SK-N-SH (cell line): ENCODE results near the gene VENTX. TPM values are rescaled to one million over a fixed set of nuclear protein-coding genes. Genes with fewer than 3 reads are reported as not detected.
A peak's percentile ranks its signal among the peaks of the same experiment; 100 is the strongest.

Experiments
- CTCF ChIA-PET: fragments of 300-600, 350-600 bp; formaldehyde crosslinking; extraction: SDS; loops from one replicate; lab custom pipeline; 2021; lab: Yijun Ruan, JAX
- POLR2A ChIA-PET: fragments of 350-600 bp; sonication (Branson Sonifier 250); formaldehyde crosslinking; extraction: SDS; loops from one replicate; lab custom pipeline; 2020; ENCODE audit warnings: antibody characterized with exemption, inconsistent platforms; lab: Yijun Ruan, JAX
- DNase-seq: peaks from one replicate; pipeline ENCODE4 v3.0.0; 2012
- H2AFZ ChIP-seq: fragments of 200-600 bp; sonication (generic); 2 replicates; pipeline ENCODE4 v1.8.1; 2016; ENCODE audit warnings: antibody characterized with exemption, mild to moderate bottlenecking, low read depth
- H3F3A ChIP-seq: fragments of 200-600 bp; sonication (generic); replicated peaks from 2 replicates; pipeline ENCODE3; 2016; ENCODE audit warnings: antibody characterized with exemption, mild to moderate bottlenecking; ENCODE audit not compliant: insufficient read depth
- H3K27ac ChIP-seq, 2 experiments: fragments of 200-500 bp in 1 of 2; fragments of 200-600 bp in 1 of 2; sonication (Bioruptor generic) in 1 of 2; sonication (generic), shearing (Covaris generic) in 1 of 2; 2 replicates each; pipeline versions ENCODE4 v1.5.1 to v1.6.1; 2014 to 2016; ENCODE audit warnings: low read depth in 2 of 2, inconsistent platforms in 1 of 2, low read length in 1 of 2, mild to moderate bottlenecking in 1 of 2, mixed read lengths in 1 of 2
- H3K27me3 ChIP-seq: fragments of 200-600 bp; sonication (generic), shearing (Covaris generic); 2 replicates; pipeline ENCODE4 v1.6.1; 2016; ENCODE audit warnings: mixed run types; ENCODE audit not compliant: insufficient read depth
- H3K36me3 ChIP-seq, 2 experiments: fragments of 200-500 bp in 1 of 2; fragments of 200-600 bp in 1 of 2; sonication (Bioruptor generic) in 1 of 2; sonication (generic) in 1 of 2; replicated peaks in 1 of 2; 2 replicates each; pipeline versions ENCODE3 to v1.5.1; 2014 to 2016; ENCODE audit warnings: low read length in 1 of 2, mild to moderate bottlenecking in 1 of 2; ENCODE audit not compliant: insufficient read depth in 2 of 2, control insufficient read depth in 1 of 2
- H3K4me1 ChIP-seq, 2 experiments: fragments of 200-500 bp in 1 of 2; fragments of 200-600 bp in 1 of 2; sonication (Bioruptor generic) in 1 of 2; sonication (generic), shearing (Covaris generic) in 1 of 2; 2 replicates each; pipeline versions ENCODE4 v1.5.1 to v1.6.1; 2014 to 2016; ENCODE audit warnings: low read depth in 1 of 2, low read length in 1 of 2, mixed run types in 1 of 2; ENCODE audit not compliant: insufficient read depth in 2 of 2, control insufficient read depth in 1 of 2
- H3K4me2 ChIP-seq: fragments of 200-600 bp; sonication (generic), shearing (Covaris generic); 2 replicates; pipeline ENCODE4 v1.6.1; 2017; ENCODE audit warnings: mixed run types
- H3K4me3 ChIP-seq, 2 experiments: fragments of 200-500 bp in 1 of 2; fragments of 200-600 bp in 1 of 2; sonication (Bioruptor generic) in 1 of 2; sonication (generic), shearing (Covaris generic) in 1 of 2; 2 replicates each; pipeline versions ENCODE4 v1.5.1 to v1.8.1; 2014 to 2016; ENCODE audit warnings: low read depth in 2 of 2, inconsistent platforms in 1 of 2, low read length in 1 of 2, mild to moderate bottlenecking in 1 of 2, mixed read lengths in 1 of 2, moderate library complexity in 1 of 2
- H3K79me2 ChIP-seq: fragments of 200-600 bp; sonication (generic); 2 replicates; pipeline ENCODE4 v1.8.1; 2017; ENCODE audit warnings: mild to moderate bottlenecking; ENCODE audit not compliant: insufficient read depth
- H3K9ac ChIP-seq: fragments of 200-600 bp; sonication (generic); 2 replicates; pipeline ENCODE4 v1.6.1; 2017; ENCODE audit warnings: mixed run types
- H3K9me2 ChIP-seq: fragments of 200-600 bp; sonication (generic); 2 replicates; pipeline ENCODE4 v1.6.1; 2017; ENCODE audit warnings: mixed run types
- H3K9me3 ChIP-seq: fragments of 200-600 bp; sonication (generic); 2 replicates; pipeline ENCODE4 v1.6.1; 2017; ENCODE audit warnings: mixed run types, mild to moderate bottlenecking, moderate library complexity
- H4K20me1 ChIP-seq: fragments of 200-600 bp; sonication (generic); 2 replicates; pipeline ENCODE4 v1.6.1; 2017; ENCODE audit warnings: mild to moderate bottlenecking, mixed run types; ENCODE audit not compliant: insufficient read depth
- FOSL2 ChIP-seq: IDR thresholded peaks from 2 replicates; pipeline ENCODE4 v1.4.0; 2012; ENCODE audit warnings: low read depth, mild to moderate bottlenecking, moderate library complexity, borderline replicate concordance
- FOXJ3 ChIP-seq: sonication (generic); formaldehyde crosslinking; IDR thresholded peaks from 2 replicates; pipeline ENCODE4 v1.5.1; 2020; ENCODE audit warnings: mild to moderate bottlenecking, missing genetic modification reagents
- FOXM1 ChIP-seq: IDR thresholded peaks from 2 replicates; pipeline ENCODE4 v1.4.0; 2012; ENCODE audit warnings: low read depth, mild to moderate bottlenecking
- MXI1 ChIP-seq: IDR thresholded peaks from 2 replicates; pipeline ENCODE4 v1.6.1; 2012; ENCODE audit warnings: mild to moderate bottlenecking, low read depth, low read length, improper control_type of control experiment
- NFIC ChIP-seq: IDR thresholded peaks from 2 replicates; pipeline ENCODE4 v1.4.0; 2012; ENCODE audit warnings: borderline replicate concordance
- NRF1 ChIP-seq: IDR thresholded peaks from 2 replicates; pipeline ENCODE4 v1.6.1; 2012; ENCODE audit warnings: low read depth, mild to moderate bottlenecking, low read length
- SMC3 ChIP-seq: IDR thresholded peaks from 2 replicates; pipeline ENCODE4 v1.6.1; 2012; ENCODE audit warnings: low read depth, low read length, improper control_type of control experiment
- TCF12 ChIP-seq: IDR thresholded peaks from 2 replicates; pipeline ENCODE4 v1.4.0; 2012
- YY1 ChIP-seq: IDR thresholded peaks from 2 replicates; pipeline ENCODE4 v1.4.0; 2012; ENCODE audit warnings: low read depth, mild to moderate bottlenecking
- WGBS: methylation state at CpG from one replicate; pipeline ENCODE4 v1.1.6; 2017; ENCODE audit warnings: low lambda C conversion rate; 5-methylcytosine and 5-hydroxymethylcytosine counted together
- polyA plus RNA-seq, 3 experiments: library from polyadenylated mRNA; depleted of rRNA; stranded (reverse); fragments of >200 nt; gene quantifications; 2 replicates each; pipeline ENCODE4 v1.2.3, GENCODE V29; 2012
- TF ChIP-seq, protein P1 (sequence below): fragments of 150-350 bp; IDR thresholded peaks from 2 replicates; pipeline ENCODE4 v1.6.1; 2017; ENCODE audit warnings: antibody characterized with exemption, low read length, low read depth, borderline replicate concordance
- TF ChIP-seq, protein P2 (sequence below): IDR thresholded peaks from 2 replicates; pipeline ENCODE4; 2012
- TF ChIP-seq, protein P3 (sequence below): fragments of 150-350 bp; IDR thresholded peaks from 2 replicates; pipeline ENCODE4 v1.6.1; 2016; ENCODE audit warnings: mild to moderate bottlenecking, low read depth, low read length
- TF ChIP-seq, protein P4 (sequence below): IDR thresholded peaks from 2 replicates; pipeline ENCODE4 v1.4.0; 2012; ENCODE audit warnings: low read depth

Gene VENTX
- polyA plus RNA-seq, 1 of the 3 experiments (the other 2 are of a cell fraction), result not detected

DNA sequence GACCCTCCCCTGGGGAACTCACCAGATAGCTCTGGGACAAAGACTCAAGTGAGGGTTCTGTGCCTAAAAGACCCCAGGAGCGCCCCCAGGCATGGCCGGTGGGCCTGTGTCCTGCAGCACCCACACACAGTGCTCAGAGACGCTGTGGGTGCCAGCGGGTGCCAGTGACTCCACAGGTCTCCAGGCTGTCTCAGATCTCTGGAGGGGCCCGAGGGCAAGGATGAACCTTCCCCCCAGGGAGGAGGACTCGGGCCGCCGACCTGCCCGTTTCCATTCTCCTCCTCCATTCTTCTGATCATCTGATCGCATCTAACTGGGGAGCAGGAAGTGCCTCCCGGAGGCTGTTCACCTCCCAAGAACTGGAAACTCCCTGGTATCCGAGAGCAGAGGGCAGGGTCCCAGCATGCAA, 38.0 kb downstream of the VENTX start:
- Histone ChIP-seq H3K4me1 (no peaks in the 10 kb centered on the region; a peak in 1 of 4 replicates), H3F3A (no peaks in the 10 kb centered on the region), H3K79me2 (no peaks in the 10 kb centered on the region), H3K36me3 (peaks cover 0 to 17% of the 10 kb centered on the region in 2 experiments), H3K9me2 (no peaks in the 10 kb centered on the region)
- DNase-seq, result no peak
- WGBS, result 63% methylated on average over 3 of the region's 12 CpGs
- TF ChIP-seq, protein P1, sequence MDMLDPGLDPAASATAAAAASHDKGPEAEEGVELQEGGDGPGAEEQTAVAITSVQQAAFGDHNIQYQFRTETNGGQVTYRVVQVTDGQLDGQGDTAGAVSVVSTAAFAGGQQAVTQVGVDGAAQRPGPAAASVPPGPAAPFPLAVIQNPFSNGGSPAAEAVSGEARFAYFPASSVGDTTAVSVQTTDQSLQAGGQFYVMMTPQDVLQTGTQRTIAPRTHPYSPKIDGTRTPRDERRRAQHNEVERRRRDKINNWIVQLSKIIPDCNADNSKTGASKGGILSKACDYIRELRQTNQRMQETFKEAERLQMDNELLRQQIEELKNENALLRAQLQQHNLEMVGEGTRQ, result no peak
- TF ChIP-seq, protein P2, sequence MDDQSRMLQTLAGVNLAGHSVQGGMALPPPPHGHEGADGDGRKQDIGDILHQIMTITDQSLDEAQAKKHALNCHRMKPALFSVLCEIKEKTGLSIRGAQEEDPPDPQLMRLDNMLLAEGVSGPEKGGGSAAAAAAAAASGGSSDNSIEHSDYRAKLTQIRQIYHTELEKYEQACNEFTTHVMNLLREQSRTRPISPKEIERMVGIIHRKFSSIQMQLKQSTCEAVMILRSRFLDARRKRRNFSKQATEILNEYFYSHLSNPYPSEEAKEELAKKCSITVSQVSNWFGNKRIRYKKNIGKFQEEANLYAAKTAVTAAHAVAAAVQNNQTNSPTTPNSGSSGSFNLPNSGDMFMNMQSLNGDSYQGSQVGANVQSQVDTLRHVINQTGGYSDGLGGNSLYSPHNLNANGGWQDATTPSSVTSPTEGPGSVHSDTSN, result no peak
- TF ChIP-seq YY1, result no peak
- TF ChIP-seq, all 33 proteins: peak for 0
- ChIA-PET CTCF (interaction anchor here (0.7 to 3.1 kb wide), 2 partner anchors 32 to 440 kb away, joined by 3 to 9 read pairs; no protein-coding TSS in a partner anchor), POLR2A (no interaction called here)
- H4K20me1 ChIP-seq, result no peaks in the 10 kb centered on the region; the same call in 1 of the 2 replicates
- H3K4me2 ChIP-seq, result no peak overlapping the region
- no peak overlapping the region for H2AFZ ChIP-seq
- H3K4me3 ChIP-seq, result no peak overlapping the region
- H3K9ac ChIP-seq, result no peak overlapping the region
- H3K9me3 ChIP-seq, result no peaks in the 10 kb centered on the region
- H3K27ac ChIP-seq, result no peak overlapping the region
- H3K27me3 ChIP-seq, result no peaks in the 10 kb centered on the region

DNA sequence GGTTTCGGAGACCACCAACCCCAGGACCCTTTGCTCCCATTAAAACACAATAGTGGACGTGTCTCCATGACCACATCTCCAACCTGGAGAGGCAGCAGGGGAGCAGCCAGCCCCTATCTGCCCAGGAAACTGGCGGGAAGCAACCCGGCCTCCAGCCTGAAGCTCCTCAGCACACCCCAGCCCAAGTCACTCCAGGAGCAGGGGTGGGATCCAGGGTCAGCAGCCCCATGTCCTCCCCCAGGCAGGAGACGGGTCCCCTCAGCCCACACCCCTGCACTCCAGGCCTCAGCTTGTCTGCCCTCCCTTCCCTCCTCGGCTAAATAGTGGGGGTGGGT, 38.4 kb downstream of the VENTX start:
- Histone ChIP-seq H3K4me2 (no peak overlapping the region), H3K79me2 (no peaks in the 10 kb centered on the region), H3K9ac (no peak overlapping the region), H3K36me3 (peaks cover 0 to 17% of the 10 kb centered on the region in 2 experiments), H3K9me3 (no peaks in the 10 kb centered on the region), H3K9me2 (no peaks in the 10 kb centered on the region), H3K4me3 (no peak overlapping the region), H3F3A (no peaks in the 10 kb centered on the region), H2AFZ (no peak overlapping the region), H3K4me1 (no peaks in the 10 kb centered on the region; a peak in 1 of 4 replicates), H3K27ac (no peak overlapping the region), H4K20me1 (no peaks in the 10 kb centered on the region; the same call in 1 of the 2 replicates), H3K27me3 (no peaks in the 10 kb centered on the region)
- CTCF ChIA-PET, result interaction anchor here (3.1 kb wide), 1 partner anchor 31 kb away, joined by 9 read pairs; no protein-coding TSS in a partner anchor
- TF ChIP-seq MXI1, result no peak
- no peak for TF ChIP-seq NRF1
- 67% methylated on average over 1 of the region's 6 CpGs for WGBS
- POLR2A ChIA-PET, result no interaction called here
- DNase-seq, result no peak

DNA sequence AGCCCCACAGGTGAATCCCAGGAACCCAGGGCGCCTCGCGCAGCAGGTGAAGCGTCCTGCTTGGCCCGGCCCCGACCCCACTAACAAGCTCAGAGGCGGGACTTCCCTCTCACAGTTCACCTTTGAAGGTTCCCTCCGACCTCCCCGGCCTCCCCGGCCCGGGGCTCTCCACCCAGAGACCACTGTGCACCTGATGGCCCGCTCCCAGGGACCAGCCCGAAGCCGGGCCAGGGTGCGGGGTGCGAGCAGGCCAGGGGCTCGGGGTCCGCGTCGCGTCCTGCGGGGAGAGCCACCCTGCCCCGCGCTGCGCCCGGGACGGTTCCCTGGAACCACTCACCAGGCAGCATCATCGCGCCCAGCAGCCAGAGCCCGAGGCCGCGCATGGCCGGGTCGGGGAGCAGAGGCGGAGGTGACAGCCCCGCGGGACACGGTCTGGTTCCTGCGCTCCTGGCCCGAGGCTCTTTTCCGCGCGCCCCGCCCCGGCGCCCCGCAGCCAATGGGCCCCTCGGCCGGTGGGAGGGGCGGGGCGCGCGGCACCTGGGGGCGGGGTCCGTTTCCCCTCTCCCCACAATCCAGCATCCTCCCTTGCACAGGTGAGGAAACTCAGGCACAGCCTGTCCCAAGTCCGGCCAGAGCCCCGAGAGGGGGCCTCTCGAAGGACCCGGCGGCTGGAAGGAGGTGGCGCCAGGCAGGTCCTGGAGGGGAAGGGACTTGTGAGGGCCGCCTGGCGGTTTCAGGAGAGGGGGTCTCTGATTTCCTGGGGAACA, 39.0 kb downstream of the VENTX start, which contains the start of gene ADAM8:
ADAM8 (minus strand) TSS at position 434 of the 767 bp plus-strand sequence; CDS start at position 383, 51 bp downstream.
- Histone ChIP-seq H3K36me3 (peaks cover 0 to 23% of the 10 kb centered on the region in 2 experiments), H3K79me2 (no peaks in the 10 kb centered on the region), H3K4me2 (no peak within 1 kb of the TSS), H2AFZ (no peak within 1 kb of the TSS), H4K20me1 (no peaks in the 10 kb centered on the region; the same call in 1 of the 2 replicates), H3K4me1 (no peaks in the 10 kb centered on the region; a peak in 1 of 4 replicates), H3K27me3 (no peaks in the 10 kb centered on the region), H3K27ac (no peak within 1 kb of the TSS), H3K9ac (no peak within 1 kb of the TSS), H3K9me2 (no peaks in the 10 kb centered on the region), H3K9me3 (no peaks in the 10 kb centered on the region), H3K4me3 (no peak within 1 kb of the TSS), H3F3A (no peaks in the 10 kb centered on the region)
- ChIA-PET CTCF (interaction anchor here (0.6 to 3.1 kb wide), 3 partner anchors 24 to 133 kb away, joined by 3 to 9 read pairs (median 5); no protein-coding TSS in a partner anchor), POLR2A (no interaction called here)
- 52% methylated on average over 18 of the region's 63 CpGs for WGBS
- DNase-seq, result peak; percentile 72
- no peak for TF ChIP-seq YY1
- TF ChIP-seq FOXJ3 (CRISPR knock-in tag), result no peak
- TF ChIP-seq FOSL2, result no peak
- TF ChIP-seq, protein P2, result no peak
- TF ChIP-seq FOXM1, result no peak
- no peak for TF ChIP-seq TCF12
- TF ChIP-seq, protein P3, sequence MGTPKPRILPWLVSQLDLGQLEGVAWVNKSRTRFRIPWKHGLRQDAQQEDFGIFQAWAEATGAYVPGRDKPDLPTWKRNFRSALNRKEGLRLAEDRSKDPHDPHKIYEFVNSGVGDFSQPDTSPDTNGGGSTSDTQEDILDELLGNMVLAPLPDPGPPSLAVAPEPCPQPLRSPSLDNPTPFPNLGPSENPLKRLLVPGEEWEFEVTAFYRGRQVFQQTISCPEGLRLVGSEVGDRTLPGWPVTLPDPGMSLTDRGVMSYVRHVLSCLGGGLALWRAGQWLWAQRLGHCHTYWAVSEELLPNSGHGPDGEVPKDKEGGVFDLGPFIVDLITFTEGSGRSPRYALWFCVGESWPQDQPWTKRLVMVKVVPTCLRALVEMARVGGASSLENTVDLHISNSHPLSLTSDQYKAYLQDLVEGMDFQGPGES, result no peak
- no peak for TF ChIP-seq NRF1
- TF ChIP-seq, protein P4, sequence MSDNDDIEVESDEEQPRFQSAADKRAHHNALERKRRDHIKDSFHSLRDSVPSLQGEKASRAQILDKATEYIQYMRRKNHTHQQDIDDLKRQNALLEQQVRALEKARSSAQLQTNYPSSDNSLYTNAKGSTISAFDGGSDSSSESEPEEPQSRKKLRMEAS, result no peak
- TF ChIP-seq NFIC, result no peak
- TF ChIP-seq SMC3, result no peak
